SH-SY5Y (cell line): Measurements from ENCODE around the gene UNC5CL.

Experiments
- GATA2 ChIP-seq: IDR thresholded peaks from 2 replicates; pipeline ENCODE4 v1.6.1; 2011; ENCODE audit warnings: mild to moderate bottlenecking, low read depth, low read length
- GATA3 ChIP-seq: IDR thresholded peaks from 2 replicates; pipeline ENCODE4 v1.6.1; 2011; ENCODE audit warnings: low read depth, mild to moderate bottlenecking, low read length, moderate library complexity

- no peak for TF ChIP-seq GATA2
- no peak for TF ChIP-seq GATA3
Observed at GRCh38 chr6:41045664-41046063, 6.6 kb upstream of the UNC5CL start.
